Neutrophil (primary cell): ENCODE results near the gene ADAMTS17.

Experiments
- H3K27ac ChIP-seq: fragments of 200-600 bp; sonication (generic); 2 replicates; pipeline ENCODE4 v1.5.1; 2016; ENCODE audit warnings: mild to moderate bottlenecking, moderate library complexity
- H3K27me3 ChIP-seq: fragments of 200-600 bp; sonication (generic); 2 replicates; pipeline ENCODE4 v1.6.0; 2016; ENCODE audit warnings: mild to moderate bottlenecking
- H3K36me3 ChIP-seq: fragments of 200-600 bp; sonication (generic); 2 replicates; pipeline ENCODE4 v1.5.1; 2017
- H3K4me1 ChIP-seq, 2 experiments: fragments of 200-600 bp in 1 of 2; sonication (generic) in 1 of 2; 1 replicate in 1 of 2; 2 replicates in 1 of 2; pipeline versions ENCODE4 v1.5.1 to v1.6.1; 2013 to 2016; ENCODE audit warnings: low read depth in 1 of 2, low read length in 1 of 2, mild to moderate bottlenecking in 1 of 2, moderate library complexity in 1 of 2; ENCODE audit not compliant: control insufficient read depth in 1 of 2, insufficient read depth in 1 of 2
- H3K4me3 ChIP-seq, 2 experiments: fragments of 200-600 bp in 1 of 2; sonication (generic) in 1 of 2; 1 replicate in 1 of 2; 2 replicates in 1 of 2; pipeline ENCODE4 v1.5.1; 2013 to 2016; ENCODE audit warnings: low read depth in 1 of 2, low read length in 1 of 2, mild to moderate bottlenecking in 1 of 2, moderate library complexity in 1 of 2
- H3K9me3 ChIP-seq: fragments of 200-600 bp; sonication (generic); 2 replicates; pipeline ENCODE4 v1.5.1; 2016
- TF ChIP-seq, protein P1 (sequence below): fragments of 200-600 bp; sonication (generic); IDR thresholded peaks from 2 replicates; pipeline ENCODE4 v1.5.1; 2016; ENCODE audit warnings: antibody characterized with exemption

ADAMTS17 gene

DNA sequence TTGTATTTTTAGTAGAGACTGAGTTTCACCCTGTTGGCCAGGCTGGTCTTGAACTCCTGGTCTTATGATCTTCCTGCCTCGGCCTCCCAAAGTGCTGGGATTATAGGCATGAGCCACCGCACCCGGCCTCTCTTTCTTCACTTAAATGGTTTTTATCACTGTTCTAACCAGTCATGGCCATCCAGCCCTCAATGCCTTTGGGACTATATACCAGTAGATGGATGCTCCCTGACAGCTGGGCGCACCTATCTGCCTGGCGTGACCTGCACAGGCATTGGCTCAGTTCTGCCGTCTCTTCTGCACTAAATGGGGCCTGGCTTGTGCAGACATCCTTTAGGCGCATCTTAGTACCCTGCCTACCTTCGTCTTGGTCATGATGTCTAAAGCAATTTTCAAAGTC lies 233.4 kb downstream of the ADAMTS17 start:
- Histone ChIP-seq H3K27me3 (no peaks in the 10 kb centered on the region), H3K27ac (no peak overlapping the region), H3K4me1 (no peaks in the 10 kb centered on the region), H3K4me3 (no peak overlapping the region), H3K9me3 (no peaks in the 10 kb centered on the region), H3K36me3 (no peaks in the 10 kb centered on the region)
- TF ChIP-seq, protein P1, sequence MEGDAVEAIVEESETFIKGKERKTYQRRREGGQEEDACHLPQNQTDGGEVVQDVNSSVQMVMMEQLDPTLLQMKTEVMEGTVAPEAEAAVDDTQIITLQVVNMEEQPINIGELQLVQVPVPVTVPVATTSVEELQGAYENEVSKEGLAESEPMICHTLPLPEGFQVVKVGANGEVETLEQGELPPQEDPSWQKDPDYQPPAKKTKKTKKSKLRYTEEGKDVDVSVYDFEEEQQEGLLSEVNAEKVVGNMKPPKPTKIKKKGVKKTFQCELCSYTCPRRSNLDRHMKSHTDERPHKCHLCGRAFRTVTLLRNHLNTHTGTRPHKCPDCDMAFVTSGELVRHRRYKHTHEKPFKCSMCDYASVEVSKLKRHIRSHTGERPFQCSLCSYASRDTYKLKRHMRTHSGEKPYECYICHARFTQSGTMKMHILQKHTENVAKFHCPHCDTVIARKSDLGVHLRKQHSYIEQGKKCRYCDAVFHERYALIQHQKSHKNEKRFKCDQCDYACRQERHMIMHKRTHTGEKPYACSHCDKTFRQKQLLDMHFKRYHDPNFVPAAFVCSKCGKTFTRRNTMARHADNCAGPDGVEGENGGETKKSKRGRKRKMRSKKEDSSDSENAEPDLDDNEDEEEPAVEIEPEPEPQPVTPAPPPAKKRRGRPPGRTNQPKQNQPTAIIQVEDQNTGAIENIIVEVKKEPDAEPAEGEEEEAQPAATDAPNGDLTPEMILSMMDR: no peak

DNA sequence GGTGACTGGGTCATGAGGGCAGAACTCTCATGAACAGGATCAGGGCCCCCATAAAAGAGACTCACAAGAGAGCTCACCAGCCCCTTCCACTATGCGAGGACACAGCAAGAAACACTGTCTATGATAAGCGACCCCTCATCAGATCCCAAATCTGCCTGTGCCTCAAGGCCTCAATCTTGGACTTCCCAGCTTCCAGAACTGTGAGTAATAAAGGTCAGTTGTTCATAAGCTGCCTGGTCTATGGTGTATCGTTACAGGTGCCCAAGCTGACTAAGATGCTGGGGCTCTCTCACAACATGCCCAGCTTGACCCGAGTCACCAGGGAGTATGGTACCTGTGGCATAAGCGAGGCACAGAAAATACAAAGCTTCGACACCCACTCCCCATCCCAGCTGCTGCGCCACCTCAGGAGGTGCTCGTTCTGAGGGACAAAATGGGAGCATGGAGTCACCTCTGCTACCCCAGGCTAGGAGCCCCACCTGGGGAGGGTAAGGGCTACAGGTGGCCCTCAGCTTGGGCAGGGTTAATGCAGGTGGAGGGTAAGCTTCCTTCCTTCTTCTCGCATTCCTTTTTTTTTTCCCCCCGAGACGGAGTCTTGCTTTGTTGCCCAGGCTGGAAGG lies 234.1 kb downstream of the ADAMTS17 start:
- Histone ChIP-seq H3K4me1 (no peaks in the 10 kb centered on the region), H3K27me3 (no peaks in the 10 kb centered on the region)

DNA sequence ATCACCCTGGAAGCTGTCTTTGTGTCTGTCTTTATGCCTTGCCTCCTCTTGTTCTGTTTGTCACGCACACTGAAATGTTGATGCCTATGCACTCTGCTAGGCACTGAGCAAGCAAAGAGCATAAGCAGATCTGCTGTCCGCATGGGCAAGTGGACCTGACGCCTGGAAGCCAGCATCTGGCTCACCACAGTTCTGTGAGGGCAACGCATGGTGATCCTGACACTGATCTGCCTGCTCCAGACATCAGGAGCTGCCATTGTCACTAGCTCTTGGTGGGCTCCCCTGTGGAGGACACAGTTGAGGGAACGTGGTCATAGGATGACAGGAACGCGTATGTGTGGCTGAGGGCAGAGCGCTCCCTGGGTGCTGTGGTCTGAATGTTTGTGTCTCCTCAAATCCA lies 234.6 kb downstream of the ADAMTS17 start:
- H3K4me1 ChIP-seq: no peaks in the 10 kb centered on the region
- H3K27me3 ChIP-seq: no peaks in the 10 kb centered on the region
- H3K27ac ChIP-seq: no peak overlapping the region
- TF ChIP-seq, protein P1: no peak
- H3K4me3 ChIP-seq: no peak overlapping the region
- H3K36me3 ChIP-seq: no peaks in the 10 kb centered on the region
- H3K9me3 ChIP-seq: no peaks in the 10 kb centered on the region

More for the DNA sequence above, 234.1 kb downstream of the ADAMTS17 start:
- Histone ChIP-seq H3K27ac (no peak overlapping the region), H3K4me3 (no peak overlapping the region), H3K36me3 (no peaks in the 10 kb centered on the region), H3K9me3 (no peaks in the 10 kb centered on the region)
- TF ChIP-seq, protein P1: no peak

DNA sequence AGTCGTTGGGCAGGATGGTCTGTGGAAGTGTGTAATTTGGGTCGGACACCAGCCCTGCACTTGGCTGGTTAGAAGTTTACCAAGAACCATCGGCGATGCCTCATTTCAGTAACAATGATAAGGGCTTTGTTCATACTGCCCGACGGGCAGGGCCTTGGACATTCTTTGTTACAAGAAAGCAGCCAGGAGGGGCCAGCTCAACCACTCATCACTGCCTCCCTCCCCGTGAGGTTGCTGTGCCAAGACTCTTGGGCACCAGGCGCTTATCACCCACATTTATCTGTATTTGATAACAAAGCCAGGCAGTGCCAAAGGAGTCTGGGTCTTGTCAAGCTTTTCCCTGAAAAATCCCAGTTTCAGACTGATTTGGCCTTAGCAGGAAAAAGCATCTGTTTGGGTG lies 235.0 kb downstream of the ADAMTS17 start:
- no peaks in the 10 kb centered on the region for H3K27me3 ChIP-seq
- TF ChIP-seq, protein P1: no peak

DNA sequence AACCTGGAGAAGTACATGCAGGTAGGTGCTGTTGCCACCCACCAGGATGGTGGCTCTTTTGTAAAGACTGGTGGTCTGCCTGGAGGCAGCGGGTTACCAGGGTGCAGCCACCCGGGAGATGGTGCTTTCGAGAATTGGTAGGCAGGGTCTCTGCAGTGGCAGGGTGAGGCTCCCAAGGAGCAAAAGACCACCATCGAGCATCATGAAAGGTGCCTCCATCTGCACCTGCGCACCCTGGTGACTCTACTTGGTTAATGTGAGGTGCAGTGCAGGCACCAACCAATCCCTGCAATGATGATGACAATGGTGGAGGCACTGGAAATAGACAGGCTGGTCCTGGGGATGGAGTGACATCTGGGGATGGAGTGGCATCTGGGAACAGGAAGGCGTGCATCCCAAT lies 236.7 kb downstream of the ADAMTS17 start:
- TF ChIP-seq, protein P1: no peak
- Histone ChIP-seq H3K27ac (no peak overlapping the region), H3K27me3 (no peaks in the 10 kb centered on the region), H3K4me3 (no peak overlapping the region), H3K9me3 (no peaks in the 10 kb centered on the region), H3K36me3 (no peaks in the 10 kb centered on the region), H3K4me1 (no peaks in the 10 kb centered on the region)

More for the DNA sequence above, 235.0 kb downstream of the ADAMTS17 start:
- Histone ChIP-seq H3K27ac (no peak overlapping the region), H3K9me3 (no peaks in the 10 kb centered on the region), H3K4me1 (no peaks in the 10 kb centered on the region), H3K36me3 (no peaks in the 10 kb centered on the region), H3K4me3 (no peak overlapping the region)
